KMS-11 (cell line): Measurements from ENCODE around the gene NBAS.

ENCODE experiments used
- H2AFZ ChIP-seq: fragments of 200-600 bp; sonication (generic); 2 replicates; pipeline ENCODE4 v1.6.1; 2016; ENCODE audit warnings: antibody characterized with exemption, mixed run types, low read depth
- H3K27ac ChIP-seq: fragments of 200-600 bp; sonication (generic); 2 replicates; pipeline ENCODE4 v1.6.1; 2016; ENCODE audit warnings: mild to moderate bottlenecking, mixed run types
- H3K27me3 ChIP-seq: fragments of 200-600 bp; sonication (generic); 2 replicates; pipeline ENCODE4 v1.6.1; 2017; ENCODE audit warnings: mild to moderate bottlenecking, low read depth, mixed run types, moderate library complexity; ENCODE audit not compliant: insufficient read depth
- H3K36me3 ChIP-seq: fragments of 200-600 bp; sonication (generic); 2 replicates; pipeline ENCODE4 v1.6.1; 2017; ENCODE audit warnings: mild to moderate bottlenecking, mixed run types; ENCODE audit not compliant: insufficient read depth
- H3K4me1 ChIP-seq: fragments of 200-600 bp; sonication (generic); 2 replicates; pipeline ENCODE4 v1.6.1; 2016; ENCODE audit warnings: mild to moderate bottlenecking, low read depth, mixed run types; ENCODE audit not compliant: poor library complexity, severe bottlenecking
- H3K4me2 ChIP-seq: fragments of 200-600 bp; sonication (generic); 2 replicates; pipeline ENCODE4 v1.7.0; 2016; ENCODE audit warnings: mild to moderate bottlenecking, mixed run types
- H3K4me3 ChIP-seq: fragments of 200-600 bp; sonication (generic); IDR thresholded peaks from 2 replicates; pipeline ENCODE4 v1.6.1; 2017; ENCODE audit warnings: low read depth, low read length, mixed read lengths; ENCODE audit not compliant: insufficient read depth
- H3K79me2 ChIP-seq: fragments of 200-600 bp; sonication (generic); 2 replicates; pipeline ENCODE4 v1.6.1; 2016; ENCODE audit warnings: low read depth, mixed run types; ENCODE audit not compliant: insufficient read depth
- H3K9ac ChIP-seq: fragments of 200-600 bp; sonication (generic); 2 replicates; pipeline ENCODE4 v1.6.1; 2016; ENCODE audit warnings: mild to moderate bottlenecking, mixed run types
- H4K20me1 ChIP-seq: fragments of 200-600 bp; sonication (generic); 2 replicates; pipeline ENCODE4 v1.6.1; 2016; ENCODE audit warnings: mild to moderate bottlenecking, mixed run types; ENCODE audit not compliant: insufficient read depth
- TF ChIP-seq, protein P1 (sequence below): fragments of 200-600 bp; sonication (generic); conservative IDR thresholded peaks from 2 replicates; pipeline ENCODE4 v1.6.1; 2017; ENCODE audit warnings: low read depth, mild to moderate bottlenecking, antibody characterized with exemption, low read length, moderate library complexity, mixed read lengths

The NBAS gene

DNA sequence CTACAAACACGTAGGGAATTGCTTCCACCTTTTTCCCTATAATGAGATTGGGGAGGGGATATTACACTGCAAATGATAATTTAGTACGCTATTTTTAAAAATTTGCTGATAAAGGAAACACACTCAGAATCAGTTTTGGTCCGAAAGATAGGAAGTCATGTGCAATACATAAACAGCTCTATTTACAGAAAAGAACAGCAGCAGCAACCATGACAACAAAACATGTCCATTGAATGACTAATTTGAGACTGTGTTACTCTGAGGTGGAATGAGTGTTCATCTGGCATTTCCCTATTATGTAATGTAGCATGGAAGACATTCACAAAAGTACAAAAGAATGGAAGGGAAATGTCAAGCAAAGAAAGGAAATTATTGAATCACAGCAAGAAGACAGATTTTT is 337.2 kb downstream of the NBAS start:
- no peak overlapping the region for H2AFZ ChIP-seq
- no peaks in the 10 kb centered on the region for H3K36me3 ChIP-seq
- no peak overlapping the region for H3K4me3 ChIP-seq
- no peaks in the 10 kb centered on the region for H3K79me2 ChIP-seq
- no peaks in the 10 kb centered on the region for H4K20me1 ChIP-seq
- no peak overlapping the region for H3K4me2 ChIP-seq
- H3K27me3 ChIP-seq, result no peaks in the 10 kb centered on the region
- no peak overlapping the region for H3K9ac ChIP-seq
- TF ChIP-seq, protein P1, sequence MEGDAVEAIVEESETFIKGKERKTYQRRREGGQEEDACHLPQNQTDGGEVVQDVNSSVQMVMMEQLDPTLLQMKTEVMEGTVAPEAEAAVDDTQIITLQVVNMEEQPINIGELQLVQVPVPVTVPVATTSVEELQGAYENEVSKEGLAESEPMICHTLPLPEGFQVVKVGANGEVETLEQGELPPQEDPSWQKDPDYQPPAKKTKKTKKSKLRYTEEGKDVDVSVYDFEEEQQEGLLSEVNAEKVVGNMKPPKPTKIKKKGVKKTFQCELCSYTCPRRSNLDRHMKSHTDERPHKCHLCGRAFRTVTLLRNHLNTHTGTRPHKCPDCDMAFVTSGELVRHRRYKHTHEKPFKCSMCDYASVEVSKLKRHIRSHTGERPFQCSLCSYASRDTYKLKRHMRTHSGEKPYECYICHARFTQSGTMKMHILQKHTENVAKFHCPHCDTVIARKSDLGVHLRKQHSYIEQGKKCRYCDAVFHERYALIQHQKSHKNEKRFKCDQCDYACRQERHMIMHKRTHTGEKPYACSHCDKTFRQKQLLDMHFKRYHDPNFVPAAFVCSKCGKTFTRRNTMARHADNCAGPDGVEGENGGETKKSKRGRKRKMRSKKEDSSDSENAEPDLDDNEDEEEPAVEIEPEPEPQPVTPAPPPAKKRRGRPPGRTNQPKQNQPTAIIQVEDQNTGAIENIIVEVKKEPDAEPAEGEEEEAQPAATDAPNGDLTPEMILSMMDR, result no peak
- no peaks in the 10 kb centered on the region for H3K4me1 ChIP-seq
- H3K27ac ChIP-seq, result no peak overlapping the region

DNA sequence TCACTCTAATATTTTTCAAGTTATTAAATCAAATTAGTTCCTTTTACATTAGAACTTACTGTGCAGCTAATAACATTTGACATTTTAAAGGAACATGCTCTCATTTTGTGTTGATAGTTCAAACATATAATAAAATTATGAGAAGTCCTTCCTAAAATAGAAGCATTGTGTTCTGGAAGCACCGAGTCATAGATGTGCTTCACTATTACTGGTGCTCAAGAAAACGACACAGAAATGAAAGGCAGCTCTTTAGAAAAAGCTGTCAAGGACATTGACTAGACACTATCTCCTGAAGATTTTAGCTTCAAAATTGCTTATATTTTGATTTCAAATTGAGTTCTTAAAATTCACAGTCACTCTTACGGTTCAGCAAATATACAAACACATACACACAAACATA is 338.3 kb downstream of the NBAS start:
- Histone ChIP-seq H3K9ac (no peak overlapping the region), H3K4me3 (no peak overlapping the region), H2AFZ (no peak overlapping the region)

DNA sequence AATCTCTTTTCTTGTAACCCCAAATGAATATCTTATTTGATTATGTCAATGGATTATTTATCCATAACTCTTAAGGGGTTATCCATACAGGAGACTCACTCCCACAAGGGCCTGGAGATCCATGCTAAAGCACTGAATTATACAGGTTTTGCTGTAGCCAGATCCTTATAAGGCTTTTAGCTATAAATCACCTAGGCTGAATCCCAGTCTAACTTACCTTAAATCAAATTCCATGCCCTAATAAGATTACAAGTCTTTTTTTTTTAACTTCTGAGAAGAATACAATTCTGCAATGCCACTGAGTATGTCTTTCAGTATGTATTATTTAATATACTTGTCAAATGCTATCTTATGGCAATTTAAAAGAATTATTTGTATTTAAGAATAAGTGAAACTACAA is 340.5 kb downstream of the NBAS start:
- Histone ChIP-seq H4K20me1 (no peaks in the 10 kb centered on the region), H3K4me2 (no peak overlapping the region), H3K27me3 (no peaks in the 10 kb centered on the region), H3K36me3 (no peaks in the 10 kb centered on the region), H3K79me2 (no peaks in the 10 kb centered on the region), H3K27ac (no peak overlapping the region), H3K9ac (no peak overlapping the region), H3K4me1 (no peaks in the 10 kb centered on the region), H2AFZ (no peak overlapping the region), H3K4me3 (no peak overlapping the region)
- TF ChIP-seq, protein P1, result no peak

More for the DNA sequence above, 338.3 kb downstream of the NBAS start:
- Histone ChIP-seq H3K36me3 (no peaks in the 10 kb centered on the region), H3K27ac (no peak overlapping the region), H4K20me1 (no peaks in the 10 kb centered on the region), H3K4me1 (no peaks in the 10 kb centered on the region), H3K4me2 (no peak overlapping the region), H3K79me2 (no peaks in the 10 kb centered on the region), H3K27me3 (no peaks in the 10 kb centered on the region)
- TF ChIP-seq, protein P1, result no peak

DNA sequence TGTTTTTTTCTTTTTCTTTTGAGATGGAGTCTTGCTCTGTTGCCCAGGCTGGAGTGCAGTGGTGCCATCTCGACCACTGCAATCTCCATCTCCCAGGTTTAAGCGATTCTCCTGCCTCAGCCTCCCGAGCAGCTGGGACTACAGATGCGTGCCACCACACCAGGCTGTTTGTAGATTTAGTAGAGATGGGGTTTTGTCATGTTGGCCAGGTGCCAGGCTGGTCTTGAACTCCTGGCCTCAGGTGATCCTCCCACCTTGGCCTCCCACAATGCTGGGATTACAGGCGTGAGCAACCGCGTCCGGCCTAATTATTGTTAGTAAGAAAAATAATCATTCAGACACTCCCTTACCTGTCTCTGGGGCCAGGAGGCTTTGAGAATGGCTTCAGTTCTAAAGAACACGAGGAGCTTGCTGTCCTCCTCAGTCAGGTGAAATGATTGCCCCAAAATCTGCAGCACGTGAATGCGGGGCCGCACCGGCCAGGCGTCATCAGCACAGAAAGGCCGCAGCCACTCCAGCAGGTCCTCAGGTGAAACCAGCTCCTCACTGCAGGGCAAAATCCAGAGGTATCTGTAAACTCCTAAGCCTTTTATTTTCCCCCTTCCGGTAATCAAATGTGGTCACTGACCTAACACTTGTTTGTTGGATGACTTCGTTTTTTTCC is 342.6 kb downstream of the NBAS start:
- Histone ChIP-seq H3K9ac (no peak overlapping the region), H3K4me2 (no peak overlapping the region), H3K36me3 (no peaks in the 10 kb centered on the region), H3K27me3 (no peaks in the 10 kb centered on the region), H4K20me1 (no peaks in the 10 kb centered on the region), H3K4me3 (no peak overlapping the region), H3K27ac (no peak overlapping the region), H3K79me2 (no peaks in the 10 kb centered on the region), H2AFZ (no peak overlapping the region), H3K4me1 (no peaks in the 10 kb centered on the region)
- TF ChIP-seq, protein P1, result no peak
